Measurements from ENCODE around the gene MKRN2OS.

MKRN2OS gene

DNA sequence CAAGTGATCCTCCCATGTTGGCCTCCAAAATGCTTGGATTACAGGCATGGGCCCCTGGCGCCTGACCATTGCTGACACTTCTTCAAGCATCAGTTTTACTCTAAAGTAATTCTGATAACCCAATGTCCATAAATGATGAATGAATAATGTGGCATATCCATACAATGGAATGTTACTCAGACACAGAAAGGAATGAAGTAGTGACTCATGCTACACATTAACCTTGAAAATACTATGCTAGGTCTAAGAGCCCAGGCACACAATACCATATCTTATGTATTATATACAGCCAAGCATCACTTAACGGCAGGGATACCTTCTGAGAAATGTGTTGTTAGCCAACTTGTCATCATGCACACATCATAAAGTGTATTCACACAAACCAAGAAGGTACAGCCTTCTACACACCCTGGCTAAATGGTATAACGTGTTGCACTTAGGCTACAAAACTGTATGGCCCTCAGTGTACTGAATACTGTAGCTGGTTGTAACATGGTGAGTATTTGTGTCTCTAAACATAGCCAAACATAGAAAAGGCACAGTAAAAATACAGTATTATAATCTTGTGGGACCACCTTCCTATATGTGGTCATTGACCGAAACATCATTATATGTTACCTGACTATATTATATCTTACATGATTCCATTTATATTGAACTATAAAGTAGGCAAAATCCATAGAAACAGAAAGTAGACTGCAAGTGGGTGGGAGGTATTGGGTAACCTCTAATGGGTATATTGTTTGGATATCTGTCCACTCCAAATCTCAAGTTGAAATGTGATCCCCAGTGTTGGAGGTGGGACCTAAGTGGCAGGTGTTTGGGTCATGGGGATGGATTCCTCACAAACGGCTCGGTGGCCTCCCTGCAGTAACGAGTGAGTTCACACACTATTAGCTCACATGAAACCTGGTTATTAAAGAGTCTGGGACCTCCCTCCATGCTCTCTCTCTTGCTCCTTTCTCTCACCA, 43.0 kb upstream of the MKRN2OS start:
- no peaks in the 10 kb centered on the region for H3K9me3 Mint-ChIP-seq
- H3K27ac Mint-ChIP-seq = no peak overlapping the region
- TF ChIP-seq, protein P1, sequence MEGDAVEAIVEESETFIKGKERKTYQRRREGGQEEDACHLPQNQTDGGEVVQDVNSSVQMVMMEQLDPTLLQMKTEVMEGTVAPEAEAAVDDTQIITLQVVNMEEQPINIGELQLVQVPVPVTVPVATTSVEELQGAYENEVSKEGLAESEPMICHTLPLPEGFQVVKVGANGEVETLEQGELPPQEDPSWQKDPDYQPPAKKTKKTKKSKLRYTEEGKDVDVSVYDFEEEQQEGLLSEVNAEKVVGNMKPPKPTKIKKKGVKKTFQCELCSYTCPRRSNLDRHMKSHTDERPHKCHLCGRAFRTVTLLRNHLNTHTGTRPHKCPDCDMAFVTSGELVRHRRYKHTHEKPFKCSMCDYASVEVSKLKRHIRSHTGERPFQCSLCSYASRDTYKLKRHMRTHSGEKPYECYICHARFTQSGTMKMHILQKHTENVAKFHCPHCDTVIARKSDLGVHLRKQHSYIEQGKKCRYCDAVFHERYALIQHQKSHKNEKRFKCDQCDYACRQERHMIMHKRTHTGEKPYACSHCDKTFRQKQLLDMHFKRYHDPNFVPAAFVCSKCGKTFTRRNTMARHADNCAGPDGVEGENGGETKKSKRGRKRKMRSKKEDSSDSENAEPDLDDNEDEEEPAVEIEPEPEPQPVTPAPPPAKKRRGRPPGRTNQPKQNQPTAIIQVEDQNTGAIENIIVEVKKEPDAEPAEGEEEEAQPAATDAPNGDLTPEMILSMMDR (IDR thresholded peaks at IDR 0.05) = no peak
- H3K36me3 Mint-ChIP-seq (ENCODE audit: low read depth) = peaks cover 72% of the 10 kb centered on the region
- DNase-seq = no peak
- H3K4me1 Mint-ChIP-seq = peaks cover 6% of the 10 kb centered on the region
- no peaks in the 10 kb centered on the region for H3K27me3 Mint-ChIP-seq (ENCODE audit: low read depth, poor library complexity)
- no peak overlapping the region for H3K4me3 Mint-ChIP-seq

DNA sequence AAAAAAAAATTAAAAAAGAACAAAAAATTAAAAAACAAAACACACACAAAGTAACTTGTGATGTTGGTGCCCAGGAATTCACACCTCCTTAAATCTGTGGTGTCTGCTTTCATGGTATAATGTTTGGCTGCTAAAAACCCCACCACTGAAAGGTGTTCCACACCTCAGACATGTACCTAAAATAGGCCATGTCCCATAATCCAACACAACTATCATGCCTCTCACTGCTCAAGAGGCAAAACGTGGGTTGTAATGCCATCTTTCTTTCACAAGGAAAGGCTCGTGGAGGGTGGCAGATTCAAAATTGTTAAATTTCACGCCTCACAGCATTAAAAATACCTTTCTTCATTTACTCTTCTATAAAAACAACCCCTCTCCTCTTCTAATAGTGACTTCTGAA, 41.1 kb upstream of the MKRN2OS start:
- peaks cover 64% of the 10 kb centered on the region for H3K36me3 Mint-ChIP-seq (ENCODE audit: low read depth)

DNA sequence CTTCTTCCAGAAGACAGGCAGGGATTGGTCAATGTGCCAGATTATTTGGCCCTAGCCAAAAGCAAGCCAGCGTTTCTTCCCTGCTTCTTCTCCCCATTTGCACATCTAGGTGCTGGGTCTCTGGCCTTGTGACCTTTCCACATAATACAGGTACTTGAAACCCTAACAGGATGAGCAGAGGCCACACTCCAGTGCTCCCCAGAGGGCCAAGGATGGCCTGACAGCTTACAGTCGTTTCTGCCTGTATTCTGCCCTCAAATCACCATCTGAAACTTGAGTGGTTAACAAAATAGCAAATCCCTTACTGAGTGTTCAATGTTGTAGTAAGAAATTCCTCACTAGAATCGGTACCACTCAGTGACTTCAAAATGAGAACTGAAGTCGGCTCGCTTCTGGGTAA, 40.7 kb upstream of the MKRN2OS start:
- DNase-seq = no peak
- TF ChIP-seq, protein P1 (IDR thresholded peaks at IDR 0.05) = no peak
- Mint-ChIP-seq H3K4me1 (peaks cover 6% of the 10 kb centered on the region), H3K9me3 (no peaks in the 10 kb centered on the region), H3K36me3 (ENCODE audit: low read depth) (peaks cover 62% of the 10 kb centered on the region), H3K4me3 (no peak overlapping the region), H3K27me3 (ENCODE audit: low read depth, poor library complexity) (no peaks in the 10 kb centered on the region), H3K27ac (peak overlapping the region; percentile 73)

More for the DNA sequence above, 41.1 kb upstream of the MKRN2OS start:
- Mint-ChIP-seq H3K4me3 (no peak overlapping the region), H3K27me3 (ENCODE audit: low read depth, poor library complexity) (no peaks in the 10 kb centered on the region), H3K4me1 (peaks cover 6% of the 10 kb centered on the region), H3K9me3 (no peaks in the 10 kb centered on the region), H3K27ac (peak overlapping the region; percentile 93)
- TF ChIP-seq, protein P1 (IDR thresholded peaks at IDR 0.05) = no peak
- no peak for DNase-seq

DNA sequence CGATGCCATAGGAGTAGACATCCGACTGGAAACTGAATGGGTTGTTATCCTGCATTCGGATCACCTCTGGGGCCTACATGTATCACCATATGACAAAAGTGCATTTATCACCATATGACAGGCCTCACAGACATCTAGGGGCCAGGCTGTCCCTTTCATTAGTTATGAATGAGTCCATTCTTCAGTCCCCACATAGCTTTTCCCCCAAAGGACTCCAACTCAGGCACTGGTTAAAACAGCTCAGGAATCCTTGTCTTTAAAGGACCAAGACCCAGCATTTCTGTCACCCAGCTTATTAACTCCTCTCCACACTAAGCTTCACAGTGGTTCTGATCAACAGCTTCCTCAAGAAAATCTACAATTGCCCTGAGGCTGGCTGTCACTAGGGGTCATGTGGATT, 39.9 kb upstream of the MKRN2OS start:
- H3K27ac Mint-ChIP-seq = peak overlapping the region; percentile 73

DNA sequence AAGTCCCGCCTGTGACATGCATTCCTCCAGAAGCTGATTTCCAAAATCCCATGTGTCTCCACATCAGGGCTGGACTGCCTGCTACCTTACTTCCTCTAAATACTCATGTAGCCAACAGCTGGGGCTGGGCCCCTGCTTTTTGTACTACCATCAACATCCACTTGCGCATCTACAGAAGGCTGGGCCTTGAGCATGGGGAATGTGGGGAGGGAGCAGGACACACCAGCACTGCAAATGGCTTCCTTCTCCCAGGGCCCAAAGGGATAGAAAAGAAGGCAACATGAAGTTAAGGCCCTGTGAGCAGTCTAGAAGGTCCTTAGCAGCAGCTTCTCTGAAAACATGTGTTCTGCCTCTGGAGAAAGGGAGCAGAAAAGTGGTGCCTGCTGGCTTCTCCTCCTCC, 38.8 kb upstream of the MKRN2OS start:
- peak overlapping the region; percentile 73 for H3K27ac Mint-ChIP-seq
- TF ChIP-seq, protein P1 (IDR thresholded peaks at IDR 0.05) = no peak
- peaks cover 63% of the 10 kb centered on the region for H3K36me3 Mint-ChIP-seq (ENCODE audit: low read depth)

More for the DNA sequence above, 39.9 kb upstream of the MKRN2OS start:
- TF ChIP-seq, protein P1 (IDR thresholded peaks at IDR 0.05) = no peak
- no peaks in the 10 kb centered on the region for H3K27me3 Mint-ChIP-seq (ENCODE audit: low read depth, poor library complexity)
- H3K4me1 Mint-ChIP-seq = peaks cover 6% of the 10 kb centered on the region
- no peaks in the 10 kb centered on the region for H3K9me3 Mint-ChIP-seq
- H3K36me3 Mint-ChIP-seq (ENCODE audit: low read depth) = peaks cover 59% of the 10 kb centered on the region
- DNase-seq = no peak
- no peak overlapping the region for H3K4me3 Mint-ChIP-seq

More for the DNA sequence above, 38.8 kb upstream of the MKRN2OS start:
- Mint-ChIP-seq H3K9me3 (no peaks in the 10 kb centered on the region), H3K4me3 (no peak overlapping the region), H3K27me3 (ENCODE audit: low read depth, poor library complexity) (no peaks in the 10 kb centered on the region), H3K4me1 (peaks cover 6% of the 10 kb centered on the region)
- no peak for DNase-seq

Data from nephron progenitor cell (in vitro differentiated cells).